Ramos (cell line): ENCODE data around the gene C1QL1.

Experiments used
- in situ Hi-C: fragments of 300-500 bp; cut with MboI; formaldehyde crosslinking; loops from one replicate; pipeline ENCODE4 v1.14.3; 2022; ENCODE audit warnings: low sequenced_read_pairs; ENCODE audit not compliant: unreplicated experiment

C1QL1 gene

GRCh38 chr17:44990994-44991393 is 22.9 kb upstream of the C1QL1 start:
- in situ Hi-C loops, result no loop called here

- in situ Hi-C loops, result no loop called here
Measured at GRCh38 chr17:44989552-44990138, 21.5 kb upstream of the C1QL1 start.

- in situ Hi-C loops, result no loop called here
Measured at GRCh38 chr17:44988044-44988942, 20.2 kb upstream of the C1QL1 start.

- in situ Hi-C loops, result no loop called here
Measured at GRCh38 chr17:44983563-44983962, 15.5 kb upstream of the C1QL1 start.

- in situ Hi-C loops, result no loop called here
Measured at GRCh38 chr17:44982113-44982702, 14.1 kb upstream of the C1QL1 start.

- in situ Hi-C loops, result no loop called here
Measured at GRCh38 chr17:44981221-44981968, 13.3 kb upstream of the C1QL1 start.

GRCh38 chr17:44979426-44979995 is 11.4 kb upstream of the C1QL1 start:
- in situ Hi-C loops, result no loop called here

GRCh38 chr17:44978807-44979206 is 10.7 kb upstream of the C1QL1 start:
- in situ Hi-C loops, result no loop called here

- in situ Hi-C loops, result no loop called here
Measured at GRCh38 chr17:44977814-44978550, 9.9 kb upstream of the C1QL1 start.

GRCh38 chr17:44977065-44977464 is 9.0 kb upstream of the C1QL1 start:
- in situ Hi-C loops, result no loop called here

GRCh38 chr17:44976206-44976605 is 8.1 kb upstream of the C1QL1 start:
- in situ Hi-C loops, result no loop called here

GRCh38 chr17:44972953-44973352 is 4.8 kb upstream of the C1QL1 start:
- in situ Hi-C loops, result no loop called here

- in situ Hi-C loops, result no loop called here
Measured at GRCh38 chr17:44971776-44972483, 3.8 kb upstream of the C1QL1 start.

- in situ Hi-C loops, result no loop called here
Measured at GRCh38 chr17:44970136-44970741, 2.1 kb upstream of the C1QL1 start.

- in situ Hi-C loops, result no loop called here
Measured at GRCh38 chr17:44969144-44969780, 1.2 kb upstream of the C1QL1 start.

- in situ Hi-C loops, result no loop called here
Measured at GRCh38 chr17:44967907-44968224, 237 bp downstream of the C1QL1 start.

GRCh38 chr17:44967026-44967906 is 837 bp downstream of the C1QL1 start:
- in situ Hi-C loops, result no loop called here
